ENCODE results near the gene CTTNBP2. TPM values are rescaled to one million over a fixed set of nuclear protein-coding genes. Genes with fewer than 3 reads are reported as not detected.

CTTNBP2 gene
- total RNA-seq, 4 donors from 2014 or later = 2.6 to 6.2 (median 4.3) TPM

DNA sequence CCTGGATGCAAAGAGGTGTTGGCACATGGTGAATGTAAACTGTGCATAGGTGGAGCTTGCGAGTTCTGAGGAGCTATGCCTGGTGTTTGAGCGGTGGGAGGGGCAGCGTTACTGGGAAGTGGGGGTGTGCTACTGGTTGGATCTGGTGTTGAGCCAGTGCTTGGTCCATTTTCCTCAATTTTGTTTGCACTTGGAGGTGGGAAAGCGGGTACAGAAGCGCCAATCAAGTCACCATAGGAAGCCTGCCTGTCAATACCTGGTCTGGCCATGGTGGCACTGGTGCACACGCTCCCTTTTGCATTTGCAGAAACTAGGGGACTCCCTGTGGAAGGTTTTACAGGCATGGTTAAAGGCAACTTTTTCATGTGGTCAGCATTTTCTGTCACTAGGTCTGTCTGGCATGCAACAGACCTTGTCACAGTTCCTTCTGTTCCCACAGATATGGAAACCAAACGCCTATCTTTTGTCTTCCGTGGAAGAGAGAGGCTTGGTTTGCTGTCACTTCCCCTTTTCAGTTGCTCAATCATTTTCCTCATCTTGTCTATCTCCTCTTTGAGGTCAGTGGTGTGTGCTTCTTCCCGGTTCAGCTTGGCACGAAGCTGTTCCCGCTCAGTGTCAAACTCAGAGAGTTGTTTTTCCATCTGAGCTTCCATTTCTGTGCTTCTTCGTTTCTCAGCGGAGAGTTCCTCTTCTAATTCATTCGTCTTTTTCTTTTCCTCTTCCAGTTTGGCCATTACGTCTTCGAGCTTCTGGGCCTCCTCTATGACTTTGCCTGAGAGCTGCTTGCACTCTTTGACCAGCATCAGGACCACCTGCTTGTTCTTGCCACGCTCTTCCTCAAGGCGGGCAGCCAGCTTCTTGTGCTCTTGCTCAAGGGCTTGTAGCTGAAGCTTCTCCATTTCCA, 81.1 kb downstream of the CTTNBP2 start:
- in situ Hi-C loops (cut with MboI; ENCODE audit: low pct_ligation_motif_present in 1 of 4, low pct_unique_long_range_greater_than_20kb in 1 of 4, low sequenced_read_pairs in 3 of 4) (no loop called here), intact Hi-C loops (cut with DNase I; ENCODE audit: low total_unique reads) (no loop called here)
- no peaks in the 10 kb centered on the region for H3K9me3 ChIP-seq
- no peaks in the 10 kb centered on the region for H3K4me1 ChIP-seq
- peak overlapping the region in 3 of 4 donors; percentile 5 to 49 (median 22) for H3K27ac ChIP-seq
- H3K4me3 ChIP-seq = no peak overlapping the region
- H3K27me3 ChIP-seq = no peaks in the 10 kb centered on the region
- 64 to 81% methylated on average over 10 to 18 of the region's 18 CpGs for WGBS, 2 donors (ENCODE audit: low coverage in 1 of 2)
- no peaks in the 10 kb centered on the region for H3K36me3 ChIP-seq
- TF ChIP-seq EP300 (IDR thresholded peaks at IDR 0.05; ENCODE audit: low read depth) (no peak), POLR2AphosphoS5 (IDR thresholded peaks at IDR 0.05) (no peak), POLR2A (IDR thresholded peaks at IDR 0.05) (no peak)
- TF ChIP-seq, protein P1, sequence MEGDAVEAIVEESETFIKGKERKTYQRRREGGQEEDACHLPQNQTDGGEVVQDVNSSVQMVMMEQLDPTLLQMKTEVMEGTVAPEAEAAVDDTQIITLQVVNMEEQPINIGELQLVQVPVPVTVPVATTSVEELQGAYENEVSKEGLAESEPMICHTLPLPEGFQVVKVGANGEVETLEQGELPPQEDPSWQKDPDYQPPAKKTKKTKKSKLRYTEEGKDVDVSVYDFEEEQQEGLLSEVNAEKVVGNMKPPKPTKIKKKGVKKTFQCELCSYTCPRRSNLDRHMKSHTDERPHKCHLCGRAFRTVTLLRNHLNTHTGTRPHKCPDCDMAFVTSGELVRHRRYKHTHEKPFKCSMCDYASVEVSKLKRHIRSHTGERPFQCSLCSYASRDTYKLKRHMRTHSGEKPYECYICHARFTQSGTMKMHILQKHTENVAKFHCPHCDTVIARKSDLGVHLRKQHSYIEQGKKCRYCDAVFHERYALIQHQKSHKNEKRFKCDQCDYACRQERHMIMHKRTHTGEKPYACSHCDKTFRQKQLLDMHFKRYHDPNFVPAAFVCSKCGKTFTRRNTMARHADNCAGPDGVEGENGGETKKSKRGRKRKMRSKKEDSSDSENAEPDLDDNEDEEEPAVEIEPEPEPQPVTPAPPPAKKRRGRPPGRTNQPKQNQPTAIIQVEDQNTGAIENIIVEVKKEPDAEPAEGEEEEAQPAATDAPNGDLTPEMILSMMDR (IDR thresholded peaks at IDR 0.05) = no peak
- DNase-seq = peak; percentile 13

DNA sequence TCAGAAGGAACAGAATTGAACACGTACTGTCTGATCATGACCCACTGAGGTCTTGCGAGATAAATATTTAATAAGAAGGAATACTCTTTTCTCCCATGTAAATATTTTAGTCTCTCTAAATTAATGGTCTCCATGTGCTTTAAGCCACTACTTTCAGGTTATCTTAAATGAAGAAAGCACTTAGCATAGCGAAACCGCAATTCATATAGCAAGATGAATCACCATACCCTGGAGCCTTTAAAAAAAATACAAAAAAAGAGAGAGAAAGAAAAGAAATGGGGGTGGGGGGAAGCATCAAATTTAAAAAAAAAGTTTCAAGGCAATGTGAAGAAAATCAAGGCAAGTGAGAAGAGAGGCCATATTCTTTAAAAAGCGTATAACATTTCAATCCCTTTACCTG, 82.5 kb downstream of the CTTNBP2 start:
- Histone ChIP-seq H3K4me3 (no peak overlapping the region), H3K9me3 (no peaks in the 10 kb centered on the region), H3K27me3 (no peaks in the 10 kb centered on the region), H3K4me1 (no peaks in the 10 kb centered on the region), H3K27ac (no peak overlapping the region), H3K36me3 (no peaks in the 10 kb centered on the region)
- intact Hi-C loops (cut with DNase I; ENCODE audit: low total_unique reads) = no loop called here
- no peak for TF ChIP-seq POLR2AphosphoS5 (IDR thresholded peaks at IDR 0.05)
- TF ChIP-seq, protein P1 (IDR thresholded peaks at IDR 0.05) = no peak
- TF ChIP-seq EP300 (IDR thresholded peaks at IDR 0.05; ENCODE audit: low read depth) = no peak
- no peak for TF ChIP-seq POLR2A (IDR thresholded peaks at IDR 0.05)
- in situ Hi-C loops (cut with MboI; ENCODE audit: low pct_ligation_motif_present in 1 of 4, low pct_unique_long_range_greater_than_20kb in 1 of 4, low sequenced_read_pairs in 3 of 4) = no loop called here
- WGBS, 2 donors (ENCODE audit: low coverage in 1 of 2) = 88 to 95% methylated on average over 5 of the region's 5 CpGs
- no peak for DNase-seq

DNA sequence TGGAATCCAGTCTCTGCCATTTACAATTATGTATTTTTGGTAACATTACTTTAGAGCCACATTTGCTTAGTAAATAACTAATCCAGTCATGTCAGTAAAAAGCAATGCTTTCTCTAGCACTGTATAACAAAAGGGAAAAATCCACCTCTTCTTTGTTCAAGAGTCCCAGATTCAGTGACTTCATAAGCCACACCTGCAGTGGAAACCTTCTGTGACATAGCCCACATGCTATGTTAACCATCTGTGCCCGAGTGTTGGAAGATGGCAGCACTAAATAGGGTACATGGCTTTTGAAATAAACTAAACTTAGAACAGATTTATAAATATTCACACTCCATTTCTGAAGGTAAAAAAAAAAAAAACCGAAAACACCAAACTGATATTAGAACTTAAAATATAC, 83.0 kb downstream of the CTTNBP2 start:
- Histone ChIP-seq H3K9me3 (no peaks in the 10 kb centered on the region), H3K27ac (no peak overlapping the region), H3K27me3 (no peaks in the 10 kb centered on the region), H3K36me3 (no peaks in the 10 kb centered on the region), H3K4me1 (no peaks in the 10 kb centered on the region), H3K4me3 (no peak overlapping the region)
- TF ChIP-seq, protein P1 (IDR thresholded peaks at IDR 0.05) = no peak
- no peak for TF ChIP-seq POLR2A (IDR thresholded peaks at IDR 0.05)
- no peak for TF ChIP-seq POLR2AphosphoS5 (IDR thresholded peaks at IDR 0.05)
- no peak for TF ChIP-seq EP300 (IDR thresholded peaks at IDR 0.05; ENCODE audit: low read depth)
- no peak for DNase-seq
- intact Hi-C loops (cut with DNase I; ENCODE audit: low total_unique reads) (no loop called here), in situ Hi-C loops (cut with MboI; ENCODE audit: low pct_ligation_motif_present in 1 of 4, low pct_unique_long_range_greater_than_20kb in 1 of 4, low sequenced_read_pairs in 3 of 4) (no loop called here)
- WGBS, 2 donors (ENCODE audit: low coverage in 1 of 2) = 78 to 85% methylated on average over 2 of the region's 2 CpGs

DNA sequence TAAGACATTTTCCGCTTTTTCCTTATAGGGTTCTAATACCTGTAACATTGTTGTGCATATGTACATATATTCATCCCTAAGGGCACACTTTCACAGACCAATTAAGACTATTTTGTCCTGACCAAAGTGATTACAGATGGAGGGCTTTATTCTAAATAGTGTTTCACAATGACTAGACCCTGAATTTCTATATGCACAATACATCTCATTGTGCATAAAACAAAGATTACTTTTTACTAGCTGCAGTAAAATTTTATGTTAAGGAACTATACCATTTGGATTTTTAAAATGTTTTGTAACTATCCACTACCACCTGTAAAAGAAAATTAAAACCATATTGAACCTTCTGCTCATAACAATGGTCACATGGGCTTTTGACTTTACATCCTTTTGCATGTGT, 87.8 kb downstream of the CTTNBP2 start:
- TF ChIP-seq POLR2AphosphoS5 (IDR thresholded peaks at IDR 0.05) (no peak), POLR2A (IDR thresholded peaks at IDR 0.05) (no peak), EP300 (IDR thresholded peaks at IDR 0.05; ENCODE audit: low read depth) (no peak)
- TF ChIP-seq, protein P1 (IDR thresholded peaks at IDR 0.05) = no peak
- DNase-seq = no peak
- H3K27ac ChIP-seq = no peak overlapping the region
- H3K36me3 ChIP-seq = no peaks in the 10 kb centered on the region
- H3K9me3 ChIP-seq = no peaks in the 10 kb centered on the region
- in situ Hi-C loops (cut with MboI; ENCODE audit: low pct_ligation_motif_present in 1 of 4, low pct_unique_long_range_greater_than_20kb in 1 of 4, low sequenced_read_pairs in 3 of 4) = no loop called here
- no peaks in the 10 kb centered on the region for H3K4me1 ChIP-seq
- no peaks in the 10 kb centered on the region for H3K27me3 ChIP-seq
- intact Hi-C loops (cut with DNase I; ENCODE audit: low total_unique reads) = no loop called here
- WGBS, 2 donors (ENCODE audit: low coverage in 1 of 2) = 88 to 100% methylated on average over 1 of the region's 1 CpG
- no peak overlapping the region for H3K4me3 ChIP-seq

Data from transverse colon (tissue), 4 donors.